ENCODE measurements around the gene NEK10.
"Not testable (repeated sequence)": the region's sequence is repeated elsewhere in the genome, so short reads cannot be mapped to it uniquely, and the experiment has no call there.

Gene NEK10

GRCh38 chr3:27354161-27354560 is 15.0 kb downstream of the NEK10 start:
- DNase-seq (ENCODE audit: low read depth, low spot score), result no peak

- no peak for DNase-seq (ENCODE audit: low read depth, low spot score)
Measured at GRCh38 chr3:27353221-27353620, 16.0 kb downstream of the NEK10 start.

GRCh38 chr3:27352047-27352446 is 17.1 kb downstream of the NEK10 start:
- DNase-seq (ENCODE audit: low read depth, low spot score), result no peak

GRCh38 chr3:27349832-27350231 is 19.4 kb downstream of the NEK10 start:
- DNase-seq (ENCODE audit: low read depth, low spot score), result no peak

GRCh38 chr3:27345959-27346865 is 23.0 kb downstream of the NEK10 start:
- no peak for DNase-seq (ENCODE audit: low read depth, low spot score)

GRCh38 chr3:27345493-27345892 is 23.7 kb downstream of the NEK10 start:
- DNase-seq (ENCODE audit: low read depth, low spot score), result no peak

GRCh38 chr3:27345045-27345444 is 24.1 kb downstream of the NEK10 start:
- DNase-seq (ENCODE audit: low read depth, low spot score), result no peak

GRCh38 chr3:27344192-27344591 is 25.0 kb downstream of the NEK10 start:
- no peak for DNase-seq (ENCODE audit: low read depth, low spot score)

- DNase-seq (ENCODE audit: low read depth, low spot score), result no peak
Measured at GRCh38 chr3:27342267-27342666, 26.9 kb downstream of the NEK10 start.

- no peak for DNase-seq (ENCODE audit: low read depth, low spot score)
Measured at GRCh38 chr3:27340534-27340933, 28.6 kb downstream of the NEK10 start.

- DNase-seq (ENCODE audit: low read depth, low spot score), result no peak
Measured at GRCh38 chr3:27335571-27335970, 33.6 kb downstream of the NEK10 start.

GRCh38 chr3:27333843-27334242 is 35.3 kb downstream of the NEK10 start:
- DNase-seq (ENCODE audit: low read depth, low spot score), result no peak

- DNase-seq (ENCODE audit: low read depth, low spot score), result not testable (repeated sequence)
Measured at GRCh38 chr3:27328982-27329762, 40.0 kb downstream of the NEK10 start.

GRCh38 chr3:27326629-27327545 is 42.3 kb downstream of the NEK10 start:
- no peak for DNase-seq (ENCODE audit: low read depth, low spot score)

GRCh38 chr3:27326202-27326601 is 43.0 kb downstream of the NEK10 start:
- no peak for DNase-seq (ENCODE audit: low read depth, low spot score)

GRCh38 chr3:27325419-27325818 is 43.8 kb downstream of the NEK10 start:
- DNase-seq (ENCODE audit: low read depth, low spot score), result no peak

- DNase-seq (ENCODE audit: low read depth, low spot score), result no peak
Measured at GRCh38 chr3:27324686-27325085, 44.5 kb downstream of the NEK10 start.

- DNase-seq (ENCODE audit: low read depth, low spot score), result peak; percentile 28
Measured at GRCh38 chr3:27323087-27323570, 46.1 kb downstream of the NEK10 start.

GRCh38 chr3:27322634-27323033 is 46.5 kb downstream of the NEK10 start:
- DNase-seq (ENCODE audit: low read depth, low spot score), result no peak

- no peak for DNase-seq (ENCODE audit: low read depth, low spot score)
Measured at GRCh38 chr3:27319847-27320526, 49.2 kb downstream of the NEK10 start.

- no peak for DNase-seq (ENCODE audit: low read depth, low spot score)
Measured at GRCh38 chr3:27319304-27319703, 49.9 kb downstream of the NEK10 start.

All from ELF-1 (cell line).